ENCODE data around the gene CATSPER1.
A peak's percentile ranks its signal among the peaks of the same experiment; 100 is the strongest.

Gene CATSPER1

DNA sequence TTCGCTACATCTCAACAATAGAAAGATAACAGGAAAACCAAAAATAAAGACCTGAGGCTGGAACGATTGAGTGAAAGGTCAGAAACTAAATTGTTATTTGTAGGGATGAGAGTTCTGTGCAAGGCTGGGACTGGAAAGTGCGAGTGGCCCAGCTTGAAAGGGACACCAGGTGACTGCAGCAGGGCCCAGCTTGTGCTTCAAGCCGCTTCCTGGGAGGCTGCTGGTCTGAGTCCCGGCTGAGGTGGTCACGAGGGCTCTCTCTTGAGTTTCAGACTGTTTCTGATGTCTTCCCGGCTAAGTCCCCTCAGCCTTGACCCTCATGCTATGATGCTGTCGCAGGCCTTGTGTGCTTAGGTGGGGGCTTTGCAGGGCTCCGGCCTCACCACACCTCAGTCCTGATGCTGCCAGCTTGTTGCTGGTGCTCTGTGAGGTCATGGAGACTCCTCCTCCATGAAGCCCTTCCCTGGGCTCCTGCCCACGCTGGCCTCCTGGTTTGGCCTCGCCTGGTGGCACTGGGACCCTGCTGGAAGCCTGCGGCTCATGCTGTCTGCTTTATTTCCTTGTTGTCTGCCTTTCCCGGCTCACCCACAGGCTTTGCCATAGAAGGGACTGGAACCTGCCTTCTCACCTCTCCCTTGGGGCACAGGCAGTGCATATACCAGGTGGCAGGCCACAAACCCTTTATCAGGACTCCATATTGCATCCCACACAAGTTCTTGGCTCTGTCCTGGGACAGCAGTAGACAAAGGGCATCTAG lies 20.0 kb downstream of the CATSPER1 start:
- no peaks in the 10 kb centered on the region for H3K27me3 ChIP-seq (replicated peaks)
- H3K36me3 ChIP-seq (replicated peaks): peaks cover 8% of the 10 kb centered on the region
- TF ChIP-seq, protein P1, sequence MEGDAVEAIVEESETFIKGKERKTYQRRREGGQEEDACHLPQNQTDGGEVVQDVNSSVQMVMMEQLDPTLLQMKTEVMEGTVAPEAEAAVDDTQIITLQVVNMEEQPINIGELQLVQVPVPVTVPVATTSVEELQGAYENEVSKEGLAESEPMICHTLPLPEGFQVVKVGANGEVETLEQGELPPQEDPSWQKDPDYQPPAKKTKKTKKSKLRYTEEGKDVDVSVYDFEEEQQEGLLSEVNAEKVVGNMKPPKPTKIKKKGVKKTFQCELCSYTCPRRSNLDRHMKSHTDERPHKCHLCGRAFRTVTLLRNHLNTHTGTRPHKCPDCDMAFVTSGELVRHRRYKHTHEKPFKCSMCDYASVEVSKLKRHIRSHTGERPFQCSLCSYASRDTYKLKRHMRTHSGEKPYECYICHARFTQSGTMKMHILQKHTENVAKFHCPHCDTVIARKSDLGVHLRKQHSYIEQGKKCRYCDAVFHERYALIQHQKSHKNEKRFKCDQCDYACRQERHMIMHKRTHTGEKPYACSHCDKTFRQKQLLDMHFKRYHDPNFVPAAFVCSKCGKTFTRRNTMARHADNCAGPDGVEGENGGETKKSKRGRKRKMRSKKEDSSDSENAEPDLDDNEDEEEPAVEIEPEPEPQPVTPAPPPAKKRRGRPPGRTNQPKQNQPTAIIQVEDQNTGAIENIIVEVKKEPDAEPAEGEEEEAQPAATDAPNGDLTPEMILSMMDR (IDR thresholded peaks at IDR 0.05; ENCODE audit: low read depth, low read length, missing control alignments): no peak
- no peak for DNase-seq
- no peak overlapping the region for H3K4me3 ChIP-seq (ENCODE audit: low read depth, low read length)
- in situ Hi-C loops (cut with HindIII; ENCODE audit: low pct_ligation_motif_present, low sequenced_read_pairs): no loop called here
- no peak overlapping the region for H3K27ac ChIP-seq

DNA sequence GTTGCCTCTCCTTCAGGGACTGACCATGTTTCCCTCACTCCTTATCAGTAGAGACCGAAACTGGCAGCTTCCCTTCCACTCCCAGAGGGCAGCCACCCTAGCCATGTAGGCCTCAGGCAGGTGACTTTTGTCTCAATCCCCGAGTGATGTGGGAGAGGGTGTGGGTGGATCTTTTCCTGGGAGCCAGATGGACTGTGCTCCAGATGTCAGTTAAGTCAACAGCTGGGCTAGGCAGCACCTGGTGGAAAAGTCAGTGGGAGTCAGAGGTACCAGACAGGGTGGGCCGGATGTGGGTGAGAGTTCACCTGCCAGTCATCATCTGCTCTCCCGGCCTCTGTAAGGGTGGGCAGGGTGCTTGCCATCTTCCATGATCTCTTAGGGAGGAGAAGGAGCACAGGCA lies 22.1 kb downstream of the CATSPER1 start:
- in situ Hi-C loops (cut with HindIII; ENCODE audit: low pct_ligation_motif_present, low sequenced_read_pairs): no loop called here
- no peak for DNase-seq
- no peaks in the 10 kb centered on the region for H3K27me3 ChIP-seq (replicated peaks)
- no peak overlapping the region for H3K27ac ChIP-seq
- TF ChIP-seq, protein P1 (IDR thresholded peaks at IDR 0.05; ENCODE audit: low read depth, low read length, missing control alignments): no peak
- H3K36me3 ChIP-seq (replicated peaks): peaks cover 21% of the 10 kb centered on the region
- no peak overlapping the region for H3K4me3 ChIP-seq (ENCODE audit: low read depth, low read length)

GRCh38 chr11:66003291-66003690 lies 23.0 kb downstream of the CATSPER1 start:
- H3K4me3 ChIP-seq (ENCODE audit: low read depth, low read length): peak overlapping the region; percentile 99
- H3K36me3 ChIP-seq (replicated peaks): peaks cover 30% of the 10 kb centered on the region

DNA sequence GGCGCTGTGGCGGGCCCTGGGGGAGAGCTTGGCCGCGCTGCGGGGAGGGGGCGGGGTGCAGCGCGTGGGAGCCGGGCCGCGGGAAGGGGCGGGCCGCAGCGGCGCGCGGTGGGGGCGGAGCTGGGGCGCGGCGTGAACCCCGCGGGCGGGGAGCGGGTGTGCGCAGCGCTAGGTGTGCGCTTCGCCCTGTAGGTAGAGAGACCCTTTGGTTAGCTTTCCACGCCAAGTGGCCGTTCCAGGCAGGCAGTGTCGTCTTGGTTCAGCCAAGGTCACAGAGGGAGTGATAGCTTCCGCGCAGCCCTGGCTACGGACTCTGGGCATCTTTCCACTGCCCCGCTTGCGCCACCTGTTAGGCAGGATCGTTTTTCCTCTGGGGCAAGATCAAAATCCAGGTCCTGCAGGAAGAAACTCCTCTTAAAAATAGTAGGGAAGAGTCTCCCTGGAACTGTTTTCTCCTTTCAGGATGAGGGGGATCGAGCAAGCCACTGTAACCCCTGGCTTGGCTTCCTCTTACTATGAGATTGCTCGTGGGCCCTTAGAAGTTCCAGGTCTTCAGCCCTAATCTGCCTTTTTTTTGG lies 23.5 kb downstream of the CATSPER1 start:
- no peak for DNase-seq
- Histone ChIP-seq H3K27me3 (replicated peaks) (no peaks in the 10 kb centered on the region), H3K36me3 (replicated peaks) (peaks cover 34% of the 10 kb centered on the region), H3K4me3 (ENCODE audit: low read depth, low read length) (peak overlapping the region; percentile 99), H3K27ac (peak overlapping the region; percentile 87)
- in situ Hi-C loops (cut with HindIII; ENCODE audit: low pct_ligation_motif_present, low sequenced_read_pairs): no loop called here
- TF ChIP-seq, protein P1 (IDR thresholded peaks at IDR 0.05; ENCODE audit: low read depth, low read length, missing control alignments): no peak

More at GRCh38 chr11:66003291-66003690, 23.0 kb downstream of the CATSPER1 start:
- Histone ChIP-seq H3K27ac (no peak overlapping the region), H3K27me3 (replicated peaks) (no peaks in the 10 kb centered on the region)
- TF ChIP-seq, protein P1 (IDR thresholded peaks at IDR 0.05; ENCODE audit: low read depth, low read length, missing control alignments): no peak
- no peak for DNase-seq
- in situ Hi-C loops (cut with HindIII; ENCODE audit: low pct_ligation_motif_present, low sequenced_read_pairs): no loop called here

DNA sequence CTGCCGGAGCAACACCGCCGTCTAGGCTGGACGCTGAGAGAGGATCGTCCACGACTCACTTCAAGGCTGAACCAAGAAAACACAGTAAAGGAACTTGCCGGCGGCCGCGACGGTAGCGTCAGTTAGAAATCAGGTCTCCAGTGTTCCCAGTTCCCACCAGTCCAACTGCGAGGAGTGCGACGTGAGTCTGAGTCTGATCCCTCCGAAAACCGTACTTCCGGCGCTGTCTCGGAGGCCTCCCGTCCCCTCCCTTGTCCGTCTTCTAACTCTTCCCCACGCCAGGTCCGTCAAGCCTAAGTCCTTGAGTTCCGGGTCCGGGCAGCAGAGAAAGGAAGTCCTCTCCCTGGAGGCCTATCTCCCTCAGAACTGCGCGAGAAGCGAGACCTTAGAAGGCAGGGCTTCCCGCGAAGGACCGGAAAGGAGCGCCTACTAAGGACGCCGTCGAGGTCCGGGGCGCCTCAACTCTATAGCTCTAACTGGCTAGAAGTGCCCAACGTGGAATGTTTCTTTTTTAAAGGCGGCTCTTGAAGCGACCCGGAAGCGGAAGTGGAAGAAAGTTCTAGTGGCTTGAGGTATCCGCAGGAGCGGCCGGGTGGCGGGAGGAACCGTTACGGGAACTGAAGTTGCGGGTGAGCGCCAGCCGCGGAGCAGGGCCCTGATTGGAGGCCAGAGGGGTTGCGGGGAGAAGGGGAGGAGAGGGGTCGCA lies 24.2 kb downstream of the CATSPER1 start, which contains the start of the genes BANF1 and EIF1AD:
Gene BANF1, plus strand, starts transcription at position 562 of the 706 bp plus-strand sequence. CDS start 748 bp downstream, outside the sequence.
Gene EIF1AD, minus strand, starts transcription at position 216 of the 706 bp plus-strand sequence. CDS start 1,768 bp downstream, outside the sequence.
- no peaks in the 10 kb centered on the region for H3K27me3 ChIP-seq (replicated peaks)
- TF ChIP-seq, protein P1 (IDR thresholded peaks at IDR 0.05; ENCODE audit: low read depth, low read length, missing control alignments): no peak
- in situ Hi-C loops (cut with HindIII; ENCODE audit: low pct_ligation_motif_present, low sequenced_read_pairs): no loop called here
- peak within 1 kb of the TSS; percentile 99 for H3K4me3 ChIP-seq (ENCODE audit: low read depth, low read length)
- H3K27ac ChIP-seq: peak within 1 kb of the TSS; percentile 87
- DNase-seq: peak; percentile 95
- peaks cover 39% of the 10 kb centered on the region for H3K36me3 ChIP-seq (replicated peaks)

Data from brain microvascular endothelial cell (primary cell).